ENCODE measurements around the gene ALPG. TPM values are rescaled to one million over a fixed set of nuclear protein-coding genes. Genes with fewer than 3 reads are reported as not detected.

The ALPG gene
- not detected for total RNA-seq
- polyA plus RNA-seq = not detected

GRCh38 chr2:232406556-232407310 lies at the start of gene ALPG:
ALPG (plus strand) TSS chr2:232406844; CDS start chr2:232406895, 51 bp downstream.
- Histone ChIP-seq H3K9ac (ENCODE audit: low read depth in 1 of 2, low read length in 2 of 2) (no peak within 1 kb of the TSS), H3K4me3 (ENCODE audit: low read depth in 1 of 3, low read length in 3 of 3) (no peak within 1 kb of the TSS), H3K36me3 (ENCODE audit: control insufficient read depth in 4 of 4, insufficient read depth in 3 of 4, low read depth in 1 of 4, low read length in 3 of 4) (no peaks in the 10 kb centered on the region), H3K27ac (ENCODE audit: low read depth in 1 of 2, low read length in 2 of 2) (no peak within 1 kb of the TSS), H3K9me3 (ENCODE audit: control insufficient read depth in 4 of 4, low read length in 3 of 4) (no peaks in the 10 kb centered on the region), H3K27me3 (ENCODE audit: control insufficient read depth in 4 of 4, insufficient read depth in 4 of 4, low read length in 3 of 4) (no peaks in the 10 kb centered on the region), H3K4me1 (ENCODE audit: control insufficient read depth in 4 of 4, insufficient read depth in 4 of 4, low read length in 3 of 4) (no peaks in the 10 kb centered on the region)
- WGBS = 91% methylated on average over 17 of the region's 17 CpGs
- DNase-seq (ENCODE audit: low spot score) = no peak
- TF ChIP-seq FOXA1 (IDR thresholded peaks at IDR 0.05) (no peak), REST (IDR thresholded peaks at IDR 0.05) (no peak), NR2F2 (IDR thresholded peaks at IDR 0.05) (no peak), GABPA (IDR thresholded peaks at IDR 0.05 in 1 of 2, conservative IDR thresholded peaks at IDR 0.05 in 1 of 2) (no peak), HNF4A (conservative IDR thresholded peaks at IDR 0.05) (no peak), TAF1 (conservative IDR thresholded peaks at IDR 0.05) (no peak), FOXA2 (IDR thresholded peaks at IDR 0.05) (no peak), RAD21 (IDR thresholded peaks at IDR 0.05) (no peak), YY1 (IDR thresholded peaks at IDR 0.05) (no peak), SP1 (IDR thresholded peaks at IDR 0.05) (no peak), JUND (IDR thresholded peaks at IDR 0.05) (no peak), EGR1 (IDR thresholded peaks at IDR 0.05; ENCODE audit: low read depth in 2 of 2) (no peak), CTCF (IDR thresholded peaks at IDR 0.05; ENCODE audit: low read depth, low read length, missing input control) (no peak), ATF3 (IDR thresholded peaks at IDR 0.05) (no peak), HNF4G (IDR thresholded peaks at IDR 0.05) (no peak), RXRA (IDR thresholded peaks at IDR 0.05) (no peak)
- TF ChIP-seq, protein P1, sequence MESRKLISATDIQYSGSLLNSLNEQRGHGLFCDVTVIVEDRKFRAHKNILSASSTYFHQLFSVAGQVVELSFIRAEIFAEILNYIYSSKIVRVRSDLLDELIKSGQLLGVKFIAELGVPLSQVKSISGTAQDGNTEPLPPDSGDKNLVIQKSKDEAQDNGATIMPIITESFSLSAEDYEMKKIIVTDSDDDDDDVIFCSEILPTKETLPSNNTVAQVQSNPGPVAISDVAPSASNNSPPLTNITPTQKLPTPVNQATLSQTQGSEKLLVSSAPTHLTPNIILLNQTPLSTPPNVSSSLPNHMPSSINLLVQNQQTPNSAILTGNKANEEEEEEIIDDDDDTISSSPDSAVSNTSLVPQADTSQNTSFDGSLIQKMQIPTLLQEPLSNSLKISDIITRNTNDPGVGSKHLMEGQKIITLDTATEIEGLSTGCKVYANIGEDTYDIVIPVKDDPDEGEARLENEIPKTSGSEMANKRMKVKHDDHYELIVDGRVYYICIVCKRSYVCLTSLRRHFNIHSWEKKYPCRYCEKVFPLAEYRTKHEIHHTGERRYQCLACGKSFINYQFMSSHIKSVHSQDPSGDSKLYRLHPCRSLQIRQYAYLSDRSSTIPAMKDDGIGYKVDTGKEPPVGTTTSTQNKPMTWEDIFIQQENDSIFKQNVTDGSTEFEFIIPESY (IDR thresholded peaks at IDR 0.05) = no peak

All from liver (tissue), 9 donors.